ENCODE measurements around the gene HLA-DPA1.
"Not testable (repeated sequence)": the region's sequence is repeated elsewhere in the genome, so short reads cannot be mapped to it uniquely, and the experiment has no call there.

Gene HLA-DPA1

DNA sequence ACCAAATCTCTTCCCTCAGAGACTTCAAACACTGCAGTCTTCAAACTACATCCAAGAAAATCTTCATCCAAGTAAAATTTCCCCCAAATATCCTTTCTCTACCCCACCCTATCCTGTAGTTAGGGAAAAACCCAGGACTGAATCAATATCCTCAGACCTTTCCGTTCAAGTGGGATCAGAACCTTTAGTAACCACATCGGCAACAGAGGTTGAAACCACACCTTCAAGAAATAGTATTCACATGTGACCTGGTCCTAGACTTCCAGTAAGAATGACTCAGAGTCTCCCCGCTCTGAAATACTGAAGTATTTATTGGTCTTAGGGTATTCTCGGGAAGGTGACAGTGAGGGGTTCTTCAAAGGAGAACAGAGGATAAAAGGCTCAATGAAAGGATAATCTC, 8.7 kb downstream of the HLA-DPA1 start:
- DNase-seq (ENCODE audit: low spot score) = no peak

GRCh38 chr6:33063435-33063834, 10.0 kb downstream of the HLA-DPA1 start:
- not testable (repeated sequence) for DNase-seq (ENCODE audit: low spot score)

DNA sequence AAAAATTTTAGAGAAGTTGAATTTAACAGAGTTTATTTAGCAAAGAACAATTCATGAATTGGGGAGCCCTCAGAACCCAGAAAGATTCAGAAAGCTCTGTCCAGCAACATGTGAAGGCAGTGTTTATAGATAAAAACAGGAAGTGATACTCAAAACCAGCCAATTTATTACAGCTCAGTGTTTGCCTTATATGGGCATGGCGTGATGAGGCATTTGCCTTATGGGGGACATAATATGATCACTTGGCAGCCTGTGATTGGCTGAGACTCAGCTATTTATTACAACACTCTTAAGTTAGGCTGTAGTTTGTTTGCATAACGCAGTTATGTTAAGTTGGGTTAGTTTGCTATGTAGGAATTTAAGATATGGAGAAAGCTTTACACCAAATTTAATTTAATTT, 11.5 kb downstream of the HLA-DPA1 start:
- DNase-seq (ENCODE audit: low spot score) = no peak

GRCh38 chr6:33057222-33058150, 16.0 kb downstream of the HLA-DPA1 start:
- DNase-seq (ENCODE audit: low spot score) = no peak

GRCh38 chr6:33053230-33053629, 20.2 kb downstream of the HLA-DPA1 start:
- no peak for DNase-seq (ENCODE audit: low spot score)

DNA sequence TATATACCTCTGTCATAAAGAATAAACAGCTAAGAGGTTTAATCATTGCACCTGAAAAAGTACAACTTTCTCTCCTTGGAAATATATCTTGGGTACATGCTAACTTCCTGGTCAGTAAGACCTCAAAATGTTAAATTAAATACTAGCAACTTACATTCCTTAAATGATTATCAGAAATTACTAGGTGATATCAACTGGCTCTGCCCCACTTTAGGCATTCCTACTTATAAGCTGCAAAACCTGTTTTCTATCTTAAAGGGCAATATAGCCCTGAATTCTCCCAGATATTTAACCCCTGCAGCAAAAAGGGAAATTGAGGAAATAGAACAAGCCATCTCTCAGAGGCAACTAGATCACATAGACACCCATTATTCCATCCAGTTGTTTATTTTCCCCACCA, 20.8 kb downstream of the HLA-DPA1 start:
- DNase-seq (ENCODE audit: low spot score) = no peak

GRCh38 chr6:33050014-33050810, 23.2 kb downstream of the HLA-DPA1 start:
- no peak for DNase-seq (ENCODE audit: low spot score)

- DNase-seq (ENCODE audit: low spot score) = no peak
Observed at GRCh38 chr6:33049323-33050013, 24.0 kb downstream of the HLA-DPA1 start.

DNA sequence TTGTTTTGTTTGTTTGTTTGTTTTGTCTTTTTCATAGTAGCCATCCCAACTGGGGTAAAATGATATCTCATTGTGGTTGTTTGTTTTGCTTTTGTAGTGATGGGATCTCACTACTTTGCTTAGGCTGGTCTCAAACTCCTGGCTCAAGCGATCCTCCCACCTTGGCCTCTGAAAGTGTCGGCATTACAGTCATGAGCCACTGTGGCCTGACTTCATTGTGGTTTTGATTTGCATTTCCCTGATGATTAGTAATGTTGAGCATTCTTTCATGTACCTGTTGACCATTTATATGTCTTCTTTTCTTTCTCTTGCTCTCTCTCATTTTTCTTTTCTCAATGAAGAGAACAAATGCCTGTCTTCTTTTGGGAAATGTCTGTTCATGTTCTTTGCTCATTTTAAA, 33.3 kb downstream of the HLA-DPA1 start:
- DNase-seq (ENCODE audit: low spot score) = no peak

DNA sequence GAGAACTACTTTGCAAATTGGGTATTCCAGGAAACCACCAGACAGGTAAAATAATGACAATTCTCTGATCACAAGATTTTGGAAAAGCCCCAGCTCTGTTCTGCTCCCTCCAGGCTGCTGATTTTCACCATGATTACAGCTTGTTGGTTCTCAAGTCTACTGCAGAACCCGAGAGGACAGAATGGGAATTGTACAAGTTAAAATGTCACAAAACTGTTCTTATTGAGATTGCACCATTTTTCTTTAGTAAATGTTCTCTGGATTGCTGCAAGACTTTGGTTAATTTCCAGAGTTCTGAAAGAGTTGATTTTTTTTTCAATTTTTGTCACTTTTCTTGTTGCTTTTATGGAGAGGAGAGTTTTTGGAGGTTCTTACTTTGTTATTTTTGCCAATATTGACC, 36.9 kb downstream of the HLA-DPA1 start:
- DNase-seq (ENCODE audit: low spot score) = no peak

GRCh38 chr6:33034554-33034953, 38.9 kb downstream of the HLA-DPA1 start:
- DNase-seq (ENCODE audit: low spot score) = peak; percentile 42

GRCh38 chr6:33030245-33030644, 43.2 kb downstream of the HLA-DPA1 start:
- no peak for DNase-seq (ENCODE audit: low spot score)

- peak; percentile 47 for DNase-seq (ENCODE audit: low spot score)
Observed at GRCh38 chr6:33029328-33030184, 43.9 kb downstream of the HLA-DPA1 start.

DNA sequence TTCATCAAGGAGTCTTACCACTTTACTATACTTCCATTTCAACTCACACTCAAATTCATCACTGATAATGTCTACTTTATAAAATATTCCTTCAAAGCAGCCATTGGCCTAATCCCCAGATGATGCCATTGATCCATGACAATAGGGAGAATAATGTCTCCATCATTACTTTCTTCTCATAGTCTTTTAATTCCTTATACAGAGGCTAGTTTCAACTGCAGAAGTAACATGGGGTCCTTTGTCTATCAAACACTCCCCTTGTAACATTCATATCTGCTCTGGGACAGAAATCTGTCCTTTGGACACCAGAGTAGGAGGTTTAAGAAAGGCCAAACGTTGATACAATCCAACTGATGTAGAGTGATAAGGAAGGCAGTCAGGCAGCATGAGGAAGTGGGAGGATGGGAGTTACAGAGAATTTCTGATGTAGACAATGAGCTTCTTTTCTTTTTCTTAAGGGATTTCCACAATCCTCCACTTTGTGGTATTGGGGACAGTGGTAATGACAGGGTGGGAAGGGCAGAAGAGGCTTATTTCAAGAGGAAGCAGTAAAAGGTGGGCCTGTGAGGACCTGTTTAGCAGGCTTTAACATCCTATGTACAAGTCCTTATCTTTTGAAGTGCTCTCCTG, 45.1 kb downstream of the HLA-DPA1 start:
- DNase-seq (ENCODE audit: low spot score) = no peak

DNA sequence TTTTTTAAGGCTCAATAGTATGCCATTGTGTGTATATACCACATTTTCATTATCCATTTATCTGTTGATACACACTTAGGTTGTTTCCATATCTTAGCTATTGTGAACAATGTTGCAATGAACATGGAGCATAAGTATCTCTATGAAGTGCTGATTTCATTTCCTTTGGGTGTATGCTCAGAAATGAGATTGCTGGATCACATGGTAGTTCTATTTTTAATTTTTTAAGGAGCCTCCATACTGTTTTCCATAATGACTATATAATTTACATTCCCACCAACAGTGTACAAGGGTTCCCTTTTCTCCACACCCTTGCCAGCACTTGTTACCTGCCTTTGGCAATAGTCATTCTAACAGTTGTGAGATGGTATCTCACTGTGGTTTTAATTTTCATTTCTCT, 48.9 kb downstream of the HLA-DPA1 start:
- DNase-seq (ENCODE audit: low spot score) = no peak

DNA sequence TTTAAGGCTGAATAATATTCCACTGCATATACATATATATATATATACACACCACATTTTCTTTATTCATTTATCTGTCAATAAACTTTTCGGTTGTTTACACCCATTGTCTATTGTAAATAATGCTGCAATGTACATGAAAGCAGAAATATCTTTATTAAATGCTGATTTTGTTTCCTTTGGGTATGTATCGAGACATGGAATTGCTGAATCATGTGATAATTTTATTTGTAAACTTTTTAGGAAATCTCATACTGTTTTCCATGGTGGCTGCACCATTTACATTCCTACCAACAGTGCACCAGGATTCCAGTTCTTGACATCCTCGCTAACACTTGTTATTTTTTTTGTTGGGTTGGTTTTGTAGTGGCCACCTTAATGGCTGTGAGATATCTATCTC, 49.9 kb downstream of the HLA-DPA1 start:
- no peak for DNase-seq (ENCODE audit: low spot score)

- no peak for DNase-seq (ENCODE audit: low spot score)
Observed at GRCh38 chr6:33021917-33022316, 51.5 kb downstream of the HLA-DPA1 start.

- DNase-seq (ENCODE audit: low spot score) = no peak
Observed at GRCh38 chr6:33019372-33019771, 54.1 kb downstream of the HLA-DPA1 start.

- DNase-seq (ENCODE audit: low spot score) = peak; percentile 61
Observed at GRCh38 chr6:33018904-33019303, 54.5 kb downstream of the HLA-DPA1 start.

- DNase-seq (ENCODE audit: low spot score) = no peak
Observed at GRCh38 chr6:33018418-33018817, 55.0 kb downstream of the HLA-DPA1 start.

All from putamen (tissue), 1 donor.